Measurements from ENCODE around the gene EPHB2. TPM values are rescaled to one million over a fixed set of nuclear protein-coding genes. Genes with fewer than 3 reads are reported as not detected.
"Not testable (repeated sequence)": the region's sequence is repeated elsewhere in the genome, so short reads cannot be mapped to it uniquely, and the experiment has no call there.

EPHB2 gene
- total RNA-seq, 1 donor from 2014 or later, result 3.9 TPM

DNA sequence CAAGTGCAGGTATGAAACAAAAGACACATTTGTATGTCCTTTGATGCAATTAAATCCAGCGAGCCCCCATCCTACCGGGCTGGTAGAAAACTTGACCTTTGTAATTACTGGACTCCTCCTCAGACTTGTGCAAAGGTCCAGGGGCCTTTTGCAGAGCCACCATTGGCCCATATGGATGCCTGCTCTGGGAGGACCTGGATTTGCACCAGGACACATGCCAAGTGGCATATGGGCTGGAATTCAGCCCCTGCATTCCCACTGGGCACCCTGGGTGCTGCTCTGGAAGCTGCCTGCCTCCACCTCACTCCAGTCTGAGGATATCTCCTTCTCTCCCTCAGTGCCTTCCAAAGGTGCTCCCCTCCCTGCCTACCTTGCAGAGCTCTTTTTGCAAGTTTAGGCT lies 226.0 kb downstream of the EPHB2 start:
- H3K4me3 ChIP-seq, result no peak overlapping the region
- DNase-seq (ENCODE audit: extremely low spot score in 2 of 2), result no peak
- no peaks in the 10 kb centered on the region for H3K4me1 ChIP-seq
- H3K27ac ChIP-seq, result no peak overlapping the region
- H3K9me3 ChIP-seq, result no peaks in the 10 kb centered on the region
- intact Hi-C loops (cut with DNase I), result no loop called here
- H3K27me3 ChIP-seq, result no peaks in the 10 kb centered on the region
- TF ChIP-seq POLR2A (IDR thresholded peaks at IDR 0.05) (no peak), POLR2AphosphoS5 (IDR thresholded peaks at IDR 0.05; ENCODE audit: insufficient read depth in 1 of 2, low read depth in 1 of 2) (no peak)
- TF ChIP-seq, protein P1, sequence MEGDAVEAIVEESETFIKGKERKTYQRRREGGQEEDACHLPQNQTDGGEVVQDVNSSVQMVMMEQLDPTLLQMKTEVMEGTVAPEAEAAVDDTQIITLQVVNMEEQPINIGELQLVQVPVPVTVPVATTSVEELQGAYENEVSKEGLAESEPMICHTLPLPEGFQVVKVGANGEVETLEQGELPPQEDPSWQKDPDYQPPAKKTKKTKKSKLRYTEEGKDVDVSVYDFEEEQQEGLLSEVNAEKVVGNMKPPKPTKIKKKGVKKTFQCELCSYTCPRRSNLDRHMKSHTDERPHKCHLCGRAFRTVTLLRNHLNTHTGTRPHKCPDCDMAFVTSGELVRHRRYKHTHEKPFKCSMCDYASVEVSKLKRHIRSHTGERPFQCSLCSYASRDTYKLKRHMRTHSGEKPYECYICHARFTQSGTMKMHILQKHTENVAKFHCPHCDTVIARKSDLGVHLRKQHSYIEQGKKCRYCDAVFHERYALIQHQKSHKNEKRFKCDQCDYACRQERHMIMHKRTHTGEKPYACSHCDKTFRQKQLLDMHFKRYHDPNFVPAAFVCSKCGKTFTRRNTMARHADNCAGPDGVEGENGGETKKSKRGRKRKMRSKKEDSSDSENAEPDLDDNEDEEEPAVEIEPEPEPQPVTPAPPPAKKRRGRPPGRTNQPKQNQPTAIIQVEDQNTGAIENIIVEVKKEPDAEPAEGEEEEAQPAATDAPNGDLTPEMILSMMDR (IDR thresholded peaks at IDR 0.05), result no peak
- H3K36me3 ChIP-seq, result no peaks in the 10 kb centered on the region

DNA sequence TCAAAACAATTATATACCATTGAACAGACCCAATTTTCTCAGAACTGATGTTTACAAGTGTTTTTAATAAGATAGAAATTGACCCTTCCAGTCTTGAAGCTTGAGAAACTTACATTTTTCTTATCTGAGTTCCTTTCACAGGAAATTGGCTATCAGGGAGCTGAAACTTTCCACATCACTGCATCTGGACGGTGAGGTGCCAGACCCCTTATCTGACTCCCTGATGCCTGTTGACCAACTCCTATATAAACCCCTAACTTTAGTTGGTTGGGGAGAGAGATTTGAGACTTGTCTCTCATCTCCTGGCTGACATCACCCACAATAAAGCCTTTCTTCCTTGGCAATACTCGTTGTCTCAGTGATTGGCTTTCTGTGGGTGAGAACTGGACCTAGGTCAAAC lies 230.6 kb downstream of the EPHB2 start:
- H3K9me3 ChIP-seq, result no peaks in the 10 kb centered on the region

DNA sequence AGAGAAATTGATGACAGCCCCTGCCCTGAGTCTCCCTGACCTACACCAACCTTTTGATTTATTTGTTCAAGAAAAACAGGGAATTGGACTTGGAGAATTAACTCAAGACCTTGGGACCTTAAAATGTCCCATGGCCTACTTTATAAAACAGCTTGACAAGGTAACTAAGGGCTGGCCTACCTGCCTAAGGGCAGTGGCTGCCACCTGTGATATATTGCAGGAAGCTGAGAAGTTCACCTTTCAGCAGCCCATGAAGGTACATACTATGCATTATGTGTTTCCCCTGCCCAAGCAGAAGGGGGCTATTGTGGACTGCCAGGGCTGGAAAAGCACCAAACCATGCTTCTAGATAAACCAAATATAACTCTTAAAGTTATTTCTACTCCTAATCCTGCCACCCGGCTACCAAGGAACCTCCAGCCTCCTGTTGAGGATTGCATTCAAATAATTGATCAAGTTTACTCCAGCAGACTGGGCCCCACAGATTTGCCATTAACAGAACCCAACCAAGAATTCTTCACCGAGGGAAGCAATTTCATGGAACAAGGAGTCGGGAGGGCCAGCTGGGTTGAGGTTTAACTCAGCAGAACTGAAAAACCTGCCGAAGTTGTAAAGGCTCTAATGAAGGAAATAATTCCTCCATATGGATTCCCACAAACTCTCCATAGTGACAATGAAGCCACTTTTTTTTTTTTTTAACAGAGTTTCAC lies 233.9 kb downstream of the EPHB2 start:
- no peaks in the 10 kb centered on the region for H3K4me1 ChIP-seq
- H3K27ac ChIP-seq, result no peak overlapping the region
- intact Hi-C loops (cut with DNase I), result no loop called here
- H3K36me3 ChIP-seq, result no peaks in the 10 kb centered on the region
- no peak for DNase-seq (ENCODE audit: extremely low spot score in 2 of 2)
- TF ChIP-seq, protein P1 (IDR thresholded peaks at IDR 0.05), result no peak
- no peak for TF ChIP-seq POLR2A (IDR thresholded peaks at IDR 0.05)
- no peak for TF ChIP-seq POLR2AphosphoS5 (IDR thresholded peaks at IDR 0.05; ENCODE audit: insufficient read depth in 1 of 2, low read depth in 1 of 2)
- no peaks in the 10 kb centered on the region for H3K9me3 ChIP-seq
- H3K27me3 ChIP-seq, result no peaks in the 10 kb centered on the region
- no peak overlapping the region for H3K4me3 ChIP-seq

More for the DNA sequence above, 230.6 kb downstream of the EPHB2 start:
- Histone ChIP-seq H3K4me3 (no peak overlapping the region), H3K27me3 (no peaks in the 10 kb centered on the region), H3K27ac (no peak overlapping the region), H3K36me3 (no peaks in the 10 kb centered on the region), H3K4me1 (no peaks in the 10 kb centered on the region)
- DNase-seq (ENCODE audit: extremely low spot score in 2 of 2), result no peak
- TF ChIP-seq POLR2AphosphoS5 (IDR thresholded peaks at IDR 0.05; ENCODE audit: insufficient read depth in 1 of 2, low read depth in 1 of 2) (no peak), POLR2A (IDR thresholded peaks at IDR 0.05) (no peak)
- TF ChIP-seq, protein P1 (IDR thresholded peaks at IDR 0.05), result no peak
- intact Hi-C loops (cut with DNase I), result no loop called here

DNA sequence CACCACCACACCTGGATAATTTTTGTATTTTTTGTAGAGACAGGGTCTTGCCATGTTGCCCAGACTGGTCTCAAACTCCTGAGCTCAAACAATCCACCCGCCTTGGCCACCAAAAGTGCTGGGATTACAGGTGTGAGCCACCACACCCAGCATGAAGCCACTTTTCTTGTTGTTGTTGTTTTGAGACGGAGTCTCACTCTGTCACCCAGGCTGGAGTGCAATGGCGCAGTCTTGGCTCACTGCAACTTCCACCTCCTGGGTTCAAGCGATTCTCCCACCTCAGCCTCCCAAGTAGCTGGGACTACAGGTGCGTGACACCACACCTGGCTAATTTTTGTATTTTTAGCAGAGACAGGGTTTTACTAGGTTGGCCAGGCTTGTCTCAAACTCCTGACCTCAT lies 234.5 kb downstream of the EPHB2 start:
- H3K4me3 ChIP-seq; H3K9me3 ChIP-seq; H3K27ac ChIP-seq; H3K4me1 ChIP-seq; intact Hi-C loops (cut with DNase I); DNase-seq (ENCODE audit: extremely low spot score in 2 of 2); H3K27me3 ChIP-seq; H3K36me3 ChIP-seq: not testable (repeated sequence)

DNA sequence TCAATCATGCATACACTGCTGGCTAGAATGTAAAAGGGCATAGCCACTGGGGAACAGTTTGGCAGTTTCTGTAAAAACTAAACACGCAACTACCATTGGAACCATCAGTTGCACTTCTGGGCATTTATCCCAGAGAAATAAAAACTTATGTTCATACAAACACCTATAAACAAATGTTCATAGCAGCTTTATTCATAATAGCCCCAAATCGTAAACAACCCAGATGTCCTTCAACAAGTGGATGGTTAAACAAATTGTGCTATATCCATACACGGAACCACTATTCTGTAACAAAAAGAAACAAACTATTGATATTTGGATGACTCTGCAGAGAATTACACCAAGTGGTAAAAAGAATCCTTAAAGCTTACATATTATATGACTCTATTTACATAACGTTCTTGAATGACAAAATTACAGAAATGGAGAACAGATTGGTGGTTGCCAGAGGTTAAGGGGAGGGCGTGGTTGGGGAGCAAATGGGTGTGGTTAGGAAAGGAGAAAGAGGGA lies 239.2 kb downstream of the EPHB2 start:
- no peaks in the 10 kb centered on the region for H3K4me1 ChIP-seq
- TF ChIP-seq POLR2AphosphoS5 (IDR thresholded peaks at IDR 0.05; ENCODE audit: insufficient read depth in 1 of 2, low read depth in 1 of 2) (no peak), POLR2A (IDR thresholded peaks at IDR 0.05) (no peak)
- TF ChIP-seq, protein P1 (IDR thresholded peaks at IDR 0.05), result no peak
- H3K27ac ChIP-seq, result no peak overlapping the region
- H3K9me3 ChIP-seq, result no peaks in the 10 kb centered on the region
- H3K27me3 ChIP-seq, result peaks cover 8% of the 10 kb centered on the region
- no peak overlapping the region for H3K4me3 ChIP-seq
- intact Hi-C loops (cut with DNase I), result no loop called here
- DNase-seq (ENCODE audit: extremely low spot score in 2 of 2), result no peak
- H3K36me3 ChIP-seq, result no peaks in the 10 kb centered on the region

Data from vagina (tissue), 2 donors.